Left hindlimb (tissue), 1 donor: ENCODE results near the gene NSG2.
A peak's percentile ranks its signal among the peaks of the same experiment; 100 is the strongest.
"Not testable (repeated sequence)": the region's sequence is repeated elsewhere in the genome, so short reads cannot be mapped to it uniquely, and the experiment has no call there.

ENCODE experiments used
- DNase-seq: peaks from one replicate; pipeline ENCODE4 v3.0.0-alpha.2; 2018

Gene NSG2

DNA sequence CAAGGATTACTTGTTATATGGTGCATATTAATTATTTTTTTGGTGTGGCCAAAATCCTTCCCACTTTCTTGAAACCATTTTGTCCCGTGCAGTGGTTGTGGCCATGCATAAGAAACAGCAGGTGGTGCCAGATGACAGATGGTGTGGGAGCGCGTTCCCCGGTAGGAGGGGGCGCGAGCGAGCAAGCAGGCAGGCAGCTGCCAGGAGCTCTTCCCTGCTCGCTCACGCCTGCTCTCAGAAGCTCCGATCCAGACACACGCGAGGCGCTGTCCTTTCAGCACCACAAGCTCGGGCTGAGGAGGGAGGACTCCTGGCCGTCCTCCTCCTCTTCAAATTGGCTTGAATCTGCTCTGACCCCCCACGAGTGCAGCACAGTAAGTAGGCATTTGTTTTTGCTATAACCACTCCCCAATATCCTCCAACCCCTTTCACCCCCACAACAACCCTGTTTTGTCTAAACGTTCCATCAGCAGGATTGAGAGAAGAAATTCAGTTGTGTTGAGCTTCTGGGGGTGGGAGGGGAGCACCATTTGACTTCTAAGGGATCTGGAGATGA is at the start of gene NSG2:
NSG2 (plus strand) TSS at position 237 of the 556 bp plus-strand sequence. CDS start 1,050 bp downstream, outside the sequence.
- peak; percentile 91 for DNase-seq

DNA sequence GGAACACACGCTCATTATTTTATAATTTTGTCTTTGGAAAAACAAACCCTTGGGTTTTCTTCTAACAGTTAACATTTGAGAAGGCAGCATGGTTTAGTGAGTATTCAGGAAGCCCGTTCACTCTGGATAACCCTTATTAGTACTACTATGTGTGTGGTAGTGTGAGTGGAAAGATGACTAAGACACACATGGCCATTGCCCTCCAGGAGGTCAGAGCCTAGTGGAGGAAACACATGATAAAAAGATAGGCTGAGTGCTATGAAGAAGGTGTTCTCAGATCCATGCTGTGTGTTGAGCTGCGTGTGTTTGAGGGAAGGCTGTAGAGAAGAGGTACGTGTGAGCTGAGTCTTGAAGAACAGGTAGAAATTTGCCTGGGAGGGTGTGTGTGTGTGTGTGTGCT is 48.2 kb upstream of the NSG2 start:
- DNase-seq = no peak

DNA sequence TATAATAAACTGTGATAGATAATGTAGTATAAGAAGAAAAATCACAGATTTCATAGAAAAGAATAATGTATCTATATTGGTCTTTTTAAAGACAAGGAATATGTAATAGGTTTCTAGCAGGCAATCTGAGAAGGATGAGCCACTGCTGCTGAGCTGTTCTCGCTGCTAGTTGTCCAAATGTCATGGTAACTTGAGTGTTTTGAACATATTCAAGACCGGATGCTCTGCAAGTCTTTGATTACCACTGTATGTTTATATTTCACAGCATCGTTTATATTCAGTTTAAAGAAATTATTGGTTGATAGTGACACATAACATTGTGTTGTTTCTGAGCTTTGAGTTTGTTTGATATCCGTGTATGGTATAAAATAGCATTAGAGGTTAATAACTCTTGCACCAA is 47.0 kb upstream of the NSG2 start:
- DNase-seq = no peak

DNA sequence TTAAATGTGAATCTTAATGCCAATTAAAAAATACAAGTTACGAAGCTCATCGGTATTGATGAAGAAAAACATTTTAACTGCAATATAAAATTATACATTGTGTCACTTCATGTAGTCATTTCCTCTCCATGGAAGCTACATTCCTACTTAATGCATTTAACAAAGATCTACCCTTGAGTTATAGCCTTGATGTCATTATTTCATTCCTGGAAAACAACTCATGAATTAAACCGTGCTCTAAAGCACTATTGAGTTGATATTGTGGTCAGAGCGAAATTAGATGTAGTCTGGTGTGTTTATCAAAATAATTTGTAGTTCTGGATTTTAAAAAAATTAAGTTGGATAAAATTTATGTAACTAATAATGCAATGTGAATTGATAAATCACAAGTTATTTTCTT is 45.4 kb upstream of the NSG2 start:
- no peak for DNase-seq

DNA sequence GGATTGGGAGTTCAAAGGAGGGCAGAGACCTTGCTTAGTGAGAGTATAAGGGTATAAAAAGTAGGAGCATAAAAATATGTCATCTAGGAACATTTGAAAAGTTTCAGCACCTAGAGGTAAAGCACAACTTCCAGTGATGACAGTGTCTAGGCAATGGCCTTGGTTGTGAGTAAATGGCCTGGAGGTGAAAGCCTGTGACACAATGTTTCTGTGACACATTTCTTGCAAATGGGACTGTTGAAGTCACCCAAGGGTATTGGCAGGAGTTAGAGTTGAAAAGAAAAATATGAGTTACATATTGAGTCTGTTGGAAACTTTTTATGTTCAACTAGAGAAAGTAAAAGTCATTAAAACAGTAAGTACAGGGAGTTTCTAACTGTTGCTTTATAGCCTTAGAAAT is 41.7 kb upstream of the NSG2 start:
- DNase-seq = no peak

DNA sequence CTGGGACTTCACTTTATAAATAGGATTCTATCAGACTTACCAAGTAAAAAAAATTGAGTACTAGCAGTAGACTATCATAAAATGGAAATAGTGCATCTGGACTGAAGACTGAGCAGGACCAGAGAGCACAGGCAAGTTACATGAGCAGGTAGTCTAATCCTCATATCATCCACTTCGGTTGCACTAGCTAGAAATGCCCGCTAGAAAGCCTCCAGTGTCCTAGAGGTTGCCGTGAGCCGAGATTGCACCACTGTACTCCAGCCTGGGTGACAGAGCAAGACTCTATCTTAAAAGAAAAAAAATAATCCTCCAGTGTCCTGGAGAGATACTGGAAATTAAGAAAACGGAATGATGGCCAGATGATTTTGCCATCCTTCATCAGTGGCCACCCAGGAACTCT is 36.6 kb upstream of the NSG2 start:
- DNase-seq = no peak

DNA sequence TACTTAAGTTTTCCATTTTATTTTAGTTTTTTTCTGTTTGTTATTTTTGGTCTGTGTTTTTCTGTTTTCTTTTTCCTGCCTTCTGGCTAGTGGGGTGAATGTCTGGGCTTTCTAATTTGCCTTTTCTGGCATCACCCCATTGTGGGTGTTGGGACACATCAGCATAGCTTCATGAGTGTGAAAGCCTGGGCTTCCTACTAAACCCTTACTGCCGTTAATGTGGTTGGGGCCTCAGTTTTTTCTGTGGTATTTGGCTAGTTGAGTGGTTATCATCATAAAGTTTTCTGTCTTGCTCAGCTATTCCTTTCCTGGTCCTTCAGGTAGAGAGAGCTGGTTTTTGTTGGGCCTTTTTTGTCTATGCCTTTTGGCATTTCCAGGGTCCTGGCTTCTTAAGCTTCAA is 35.1 kb upstream of the NSG2 start:
- no peak for DNase-seq

DNA sequence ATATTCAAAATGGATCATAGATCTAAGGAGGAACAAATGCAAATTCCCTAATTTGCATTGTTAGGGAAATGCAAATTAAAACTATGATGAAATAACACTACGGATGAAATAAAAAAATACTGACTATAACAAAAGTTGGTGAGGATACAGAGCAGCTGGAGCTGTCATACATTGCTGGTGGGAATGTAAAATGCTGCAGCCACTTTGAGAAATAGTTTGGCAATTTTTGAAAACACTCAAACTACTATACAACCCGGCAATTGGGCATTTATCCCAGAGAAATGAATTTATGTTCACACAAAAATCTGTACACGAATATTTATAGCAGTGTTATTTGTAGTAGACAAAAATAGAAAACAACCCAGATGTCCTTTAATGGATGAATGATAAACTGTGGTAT is 34.1 kb upstream of the NSG2 start:
- no peak for DNase-seq

DNA sequence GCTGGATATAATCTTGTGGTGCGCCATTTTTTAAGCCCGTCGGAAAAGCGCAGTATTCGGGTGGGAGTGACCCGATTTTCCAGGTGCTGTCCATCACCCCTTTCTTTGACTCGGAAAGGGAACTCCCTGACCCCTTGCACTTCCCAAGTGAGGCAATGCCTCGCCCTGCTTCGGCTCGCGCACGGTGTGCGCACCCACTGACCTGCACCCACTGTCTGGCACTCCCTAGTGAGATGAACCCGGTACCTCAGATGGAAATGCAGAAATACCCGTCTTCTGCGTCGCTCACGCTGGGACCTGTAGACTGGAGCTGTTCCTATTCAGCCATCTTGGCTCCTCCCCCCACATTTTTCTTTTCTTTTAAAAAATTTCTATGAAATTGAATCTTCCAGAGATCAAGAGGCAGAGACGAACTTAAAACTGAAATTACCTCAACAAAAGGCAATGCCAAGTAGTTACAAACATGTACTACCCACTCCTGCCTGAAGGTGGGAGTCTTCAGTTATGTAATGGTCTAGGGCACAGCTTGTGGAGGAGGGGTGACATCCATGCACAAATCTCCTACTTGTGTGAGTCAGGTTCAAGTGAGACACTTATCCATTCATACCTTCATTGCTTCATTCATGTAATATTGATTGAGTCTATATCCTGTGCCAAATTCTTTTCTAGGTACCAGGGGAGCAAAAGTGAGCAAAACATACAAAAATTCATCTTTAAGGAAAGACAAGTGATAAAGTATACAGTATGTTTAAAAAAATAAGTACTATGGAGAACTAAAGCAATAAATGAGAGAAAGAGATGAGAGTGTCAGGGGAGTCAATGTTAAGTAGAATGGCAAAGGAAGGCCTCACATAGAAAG is 25.2 kb upstream of the NSG2 start:
- DNase-seq = not testable (repeated sequence)

DNA sequence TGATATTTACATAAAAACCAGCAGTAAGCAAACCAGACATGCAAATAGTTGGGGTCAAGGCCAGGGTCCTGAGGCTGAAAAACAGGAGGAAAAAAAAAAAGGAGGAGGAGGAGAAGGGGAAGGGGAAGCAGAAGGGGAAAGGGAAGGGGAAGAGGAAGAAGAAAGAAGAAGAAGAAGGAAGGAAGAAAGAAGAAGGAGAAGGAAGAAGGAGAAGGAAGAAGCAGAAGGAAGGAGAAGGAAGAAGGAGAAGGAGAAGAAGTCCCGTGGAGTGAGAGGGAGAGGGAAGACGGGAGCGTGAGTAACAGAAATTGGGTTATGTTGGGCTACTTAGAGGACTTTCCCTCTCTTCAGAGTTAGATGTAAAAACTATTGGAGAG is 24.6 kb upstream of the NSG2 start:
- no peak for DNase-seq

DNA sequence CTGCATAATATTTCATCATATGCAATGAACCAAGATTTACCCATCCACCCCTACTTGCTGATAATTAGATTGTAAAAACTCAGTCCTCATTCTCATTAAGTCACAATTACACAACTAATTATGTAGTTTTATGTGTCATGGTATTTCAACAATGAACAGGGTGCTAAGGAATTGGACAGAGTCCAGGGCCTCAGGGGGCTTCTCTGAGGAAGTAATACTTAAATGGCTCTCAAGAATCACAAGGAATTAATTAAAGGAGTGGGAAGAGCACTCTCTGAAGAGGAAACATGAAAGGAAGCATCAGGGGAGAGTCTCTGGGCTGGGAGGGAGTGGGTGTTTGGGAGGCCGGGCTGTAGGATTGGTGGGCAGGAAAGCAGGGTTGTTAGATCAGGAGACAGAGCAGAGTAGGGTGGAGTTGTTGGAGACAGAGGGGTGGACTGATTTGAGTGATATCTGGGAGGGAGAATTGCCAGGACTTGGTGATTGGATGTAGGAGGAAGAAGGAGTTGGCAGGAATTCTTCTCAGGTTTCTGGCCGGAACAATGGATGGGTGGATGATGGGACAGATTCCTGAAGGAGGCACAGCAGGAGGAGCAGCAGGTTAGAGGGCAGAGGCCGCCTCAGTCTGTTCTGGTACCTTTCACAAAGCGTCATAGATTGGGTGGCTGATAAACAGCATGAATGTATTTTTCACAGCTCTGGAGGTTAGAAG is 23.0 kb upstream of the NSG2 start:
- no peak for DNase-seq

DNA sequence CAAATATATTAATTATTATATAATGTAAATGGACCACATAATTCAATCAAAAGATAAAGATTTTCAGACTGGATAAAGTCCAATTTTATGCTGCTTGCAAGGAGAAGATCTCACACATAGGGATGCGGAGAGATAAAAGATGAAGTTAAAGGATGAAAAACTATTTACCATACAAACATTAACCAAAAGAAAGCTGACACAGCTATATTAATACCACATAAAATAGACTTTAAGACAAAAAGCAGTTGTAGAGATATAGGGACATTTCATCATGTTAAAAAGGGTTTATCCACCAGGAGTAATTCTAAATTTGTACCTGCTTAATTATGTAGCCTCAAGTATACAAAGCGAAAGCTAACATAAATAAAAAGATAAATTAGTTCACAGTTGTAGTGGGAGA is 15.2 kb upstream of the NSG2 start:
- no peak for DNase-seq

DNA sequence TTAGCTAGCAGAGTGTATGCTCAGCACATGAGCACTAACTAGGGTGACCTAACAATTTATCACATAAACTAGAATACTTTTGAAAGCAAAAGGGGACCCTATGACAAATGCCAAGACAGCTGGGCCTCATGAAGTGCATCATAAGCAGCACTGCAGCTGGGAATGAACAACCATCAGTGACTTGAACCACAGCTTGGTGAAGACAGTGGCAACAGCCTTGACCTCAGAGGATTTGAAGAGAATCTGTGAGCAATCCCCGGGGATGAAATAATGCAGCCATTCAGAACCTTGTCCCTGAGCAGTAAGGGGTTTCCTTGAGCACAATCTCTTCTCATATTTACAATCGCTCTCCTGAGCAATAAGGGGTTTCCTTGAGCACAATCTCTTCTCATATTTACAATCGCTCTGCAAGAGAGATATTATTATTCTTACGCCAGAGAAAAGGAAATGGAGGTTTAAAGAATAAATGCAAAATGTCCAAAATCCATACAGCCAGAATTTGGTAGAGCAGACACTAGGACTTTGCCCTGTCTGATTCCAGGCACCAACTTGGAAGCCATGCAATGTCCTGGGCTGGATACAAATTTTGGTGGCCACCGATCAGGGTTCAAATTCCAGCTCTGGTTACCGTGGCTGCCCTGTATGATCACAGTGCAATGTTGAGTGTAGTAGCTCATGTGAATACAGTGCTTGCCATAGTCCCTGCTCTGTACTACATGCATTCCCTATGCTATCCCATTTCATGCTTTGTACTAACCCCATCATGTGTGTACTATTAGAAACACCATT is 846 bp upstream of the NSG2 start:
- DNase-seq = no peak

DNA sequence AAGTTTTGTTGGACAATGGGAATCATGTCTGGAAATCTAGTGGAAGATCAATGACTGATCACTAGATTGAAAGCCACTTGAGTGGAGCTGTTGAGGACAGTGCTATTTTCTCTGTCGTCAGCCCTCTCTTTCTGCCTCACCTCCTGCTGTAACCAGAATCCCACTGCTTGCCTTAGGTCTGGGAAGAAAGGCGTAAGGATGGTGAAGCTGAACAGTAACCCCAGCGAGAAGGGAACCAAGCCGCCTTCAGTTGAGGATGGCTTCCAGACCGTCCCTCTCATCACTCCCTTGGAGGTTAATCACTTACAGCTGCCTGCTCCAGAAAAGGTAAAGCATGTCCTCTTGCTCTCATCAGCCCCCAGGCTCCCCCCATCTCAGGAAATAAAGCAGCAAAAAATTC is 1.1 kb downstream of the NSG2 start:
- DNase-seq = no peak

DNA sequence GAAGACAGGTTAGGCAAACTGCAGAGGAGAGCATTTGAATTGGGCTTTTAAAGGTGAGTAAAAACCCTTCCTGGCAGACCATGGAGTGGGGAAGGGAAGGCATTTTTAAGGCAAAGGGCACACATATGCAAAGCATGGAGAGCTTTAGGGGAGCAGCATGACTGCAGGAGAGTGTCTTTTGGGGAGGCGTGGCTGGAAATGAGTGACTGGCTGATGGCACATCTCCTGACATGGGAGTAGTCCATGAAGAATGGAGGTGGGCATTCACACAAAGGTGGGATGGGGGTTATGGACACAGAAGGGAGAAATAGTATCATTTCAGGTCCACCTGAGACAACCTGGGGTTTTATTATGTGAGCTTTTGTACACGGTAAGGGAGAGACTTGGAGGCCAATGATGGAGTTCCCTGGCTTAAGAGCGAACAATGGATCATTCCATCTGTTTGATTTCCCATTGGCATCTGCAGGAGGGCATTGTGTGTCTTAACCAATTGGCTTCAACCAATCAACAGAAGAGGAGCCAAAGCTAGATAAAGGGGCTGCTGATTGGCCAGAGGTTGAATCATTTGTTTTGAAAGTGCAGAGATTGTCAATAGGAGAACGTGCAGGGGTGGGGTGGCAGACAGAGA is 2.1 kb downstream of the NSG2 start:
- DNase-seq = no peak

DNA sequence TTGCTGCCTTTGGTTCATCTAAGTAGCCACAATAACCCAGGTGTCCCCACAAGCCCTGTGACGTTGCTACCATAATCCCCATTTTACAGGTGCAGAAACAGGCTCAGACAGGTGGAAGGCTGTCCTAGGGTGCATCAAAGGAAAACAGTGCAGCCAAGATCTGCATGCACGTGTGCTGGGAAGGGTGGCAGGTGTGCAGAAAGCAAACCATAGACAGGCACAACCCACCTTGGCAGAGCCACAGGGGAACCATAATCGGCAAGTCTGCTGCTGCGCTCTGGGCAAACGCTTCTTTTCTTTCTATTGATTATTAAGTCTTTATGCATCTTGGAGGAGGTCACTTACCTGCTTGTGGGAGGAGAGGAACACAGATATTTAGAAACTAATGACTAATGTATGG is 7.1 kb downstream of the NSG2 start:
- no peak for DNase-seq

DNA sequence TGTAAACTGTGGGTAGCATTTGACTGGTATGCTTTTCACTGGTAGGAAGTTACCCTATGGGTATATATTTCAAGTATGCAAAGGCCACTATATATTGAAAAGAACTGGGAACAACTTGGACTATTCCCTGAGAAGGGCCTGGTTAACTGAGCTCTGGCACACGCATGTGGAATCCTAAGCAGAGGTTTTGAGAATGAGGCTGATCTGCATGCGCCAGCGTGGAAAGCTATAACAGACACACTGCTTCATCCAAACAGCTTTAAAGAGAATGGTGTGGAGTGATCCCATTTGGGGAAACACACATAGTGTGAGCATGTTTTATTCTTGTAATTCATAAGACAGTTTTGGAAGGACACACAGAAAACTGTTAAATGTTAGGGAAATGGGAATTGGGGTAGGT is 8.4 kb downstream of the NSG2 start:
- DNase-seq = no peak

DNA sequence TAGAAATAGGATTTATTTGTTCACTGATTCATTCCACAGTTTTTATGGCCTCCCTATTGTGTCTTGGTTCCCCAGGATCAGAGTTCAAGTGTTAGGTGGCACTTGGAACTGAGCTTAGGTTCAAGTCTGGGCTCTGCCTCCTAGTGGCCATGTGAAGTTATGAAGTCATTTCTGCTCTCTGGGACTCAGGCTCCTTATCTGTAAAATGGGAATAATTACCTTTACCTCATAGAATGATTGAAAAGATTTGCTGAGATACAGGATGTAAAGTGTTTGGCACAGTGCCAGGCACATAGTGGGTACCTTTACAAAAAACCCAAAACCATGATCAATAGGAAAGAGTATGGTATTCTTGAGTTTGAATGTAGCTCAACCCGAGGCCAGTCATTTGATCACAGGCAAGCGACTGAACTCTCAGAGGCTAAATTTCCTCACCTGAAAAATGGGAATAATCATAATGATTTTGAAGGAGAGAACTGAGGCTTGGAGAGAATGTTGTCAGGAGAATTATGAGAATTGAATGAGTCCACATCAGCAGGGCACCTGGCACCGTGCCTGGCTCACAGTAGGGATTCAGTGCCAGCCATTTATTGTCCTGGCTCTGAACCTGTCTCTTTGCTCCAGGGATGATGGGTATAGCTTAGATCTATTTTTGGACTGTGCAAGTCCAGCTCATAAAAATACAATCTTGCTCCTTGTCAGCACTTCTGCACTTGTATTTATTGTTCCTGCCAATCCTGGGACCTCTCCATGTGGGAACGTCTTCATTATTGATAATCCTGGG is 10.8 kb downstream of the NSG2 start:
- no peak for DNase-seq

DNA sequence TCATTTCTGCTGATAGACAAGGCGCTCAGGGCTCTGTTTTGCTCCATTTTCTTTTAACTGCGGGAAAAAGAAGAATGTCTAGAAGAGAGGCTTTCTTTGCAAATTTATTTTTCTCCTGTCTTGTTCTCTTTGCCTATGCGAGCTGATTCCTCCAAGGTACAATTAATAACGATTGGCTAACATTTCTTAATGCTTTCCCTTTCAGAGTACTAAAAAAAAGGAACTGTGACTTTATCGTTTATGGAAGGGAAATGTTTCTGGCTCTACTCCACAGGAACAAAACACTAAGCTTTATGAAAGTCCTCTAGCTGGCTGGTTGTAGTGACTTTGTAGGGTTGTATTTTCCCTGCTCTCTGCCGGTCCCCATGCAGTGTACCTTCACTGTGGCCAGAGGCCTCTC is 11.7 kb downstream of the NSG2 start:
- DNase-seq = no peak

DNA sequence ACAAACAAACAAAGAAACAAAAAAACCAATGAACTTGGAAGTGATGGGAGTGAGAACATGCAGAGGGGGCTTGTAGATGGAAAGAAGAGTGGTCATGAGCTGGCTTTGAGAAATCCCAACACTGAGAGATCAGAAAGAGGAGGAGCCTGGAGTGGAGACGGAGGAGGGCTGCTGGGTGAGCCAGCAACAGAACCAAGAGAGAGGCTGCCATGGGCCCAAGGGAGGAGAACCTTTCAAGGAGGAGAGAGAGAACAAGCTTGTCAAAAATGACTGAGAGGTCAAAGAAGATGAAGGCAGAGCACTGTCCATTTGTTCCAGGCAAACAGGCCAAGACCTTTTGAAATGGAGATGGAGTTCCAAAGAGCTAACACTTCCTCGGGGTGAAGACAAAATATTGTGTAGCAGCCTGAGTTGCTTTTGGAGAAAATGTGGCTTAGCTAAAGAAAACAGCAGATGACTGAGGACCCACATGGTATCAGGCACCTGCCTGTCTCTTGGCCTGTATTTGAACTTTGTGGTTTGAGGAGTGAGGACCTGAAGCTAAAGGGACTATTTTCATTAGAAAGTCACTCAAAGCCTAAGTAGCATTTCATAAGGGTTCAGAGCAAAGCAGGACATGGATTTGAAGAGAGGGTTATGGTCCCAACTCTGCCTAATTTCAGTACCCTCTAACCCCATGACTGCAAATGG is 13.1 kb downstream of the NSG2 start:
- DNase-seq = no peak

DNA sequence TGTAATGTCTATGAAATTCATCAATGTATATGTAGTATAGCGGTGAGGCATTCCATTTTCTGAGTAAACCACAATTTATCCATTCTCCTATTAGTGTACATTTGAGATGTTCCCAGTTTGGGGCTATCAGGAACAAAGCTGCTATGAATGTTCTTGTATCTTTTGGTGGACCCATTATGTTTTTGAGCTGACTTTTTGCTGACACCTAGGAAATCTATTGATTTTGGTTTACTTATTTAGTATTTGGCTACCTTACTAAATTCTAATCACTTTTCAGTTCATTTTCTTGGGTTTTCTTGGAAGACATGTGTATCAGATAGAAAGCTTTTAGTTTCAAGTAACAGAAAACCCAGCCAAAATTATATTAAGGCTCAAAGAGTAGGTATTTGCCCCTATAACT is 13.7 kb downstream of the NSG2 start:
- DNase-seq = no peak
